Activated effector memory CD4-positive, alpha-beta T cell treated with Interleukin-2 at 50 U/mL for 16 hours (primary cell): ENCODE measurements around the gene ANKRD11.
"Not testable (repeated sequence)": the region's sequence is repeated elsewhere in the genome, so short reads cannot be mapped to it uniquely, and the experiment has no call there.

Experiments
- DNase-seq: peaks from one replicate; pipeline ENCODE4 v3.0.0-alpha.2; 2020

Gene ANKRD11

DNA sequence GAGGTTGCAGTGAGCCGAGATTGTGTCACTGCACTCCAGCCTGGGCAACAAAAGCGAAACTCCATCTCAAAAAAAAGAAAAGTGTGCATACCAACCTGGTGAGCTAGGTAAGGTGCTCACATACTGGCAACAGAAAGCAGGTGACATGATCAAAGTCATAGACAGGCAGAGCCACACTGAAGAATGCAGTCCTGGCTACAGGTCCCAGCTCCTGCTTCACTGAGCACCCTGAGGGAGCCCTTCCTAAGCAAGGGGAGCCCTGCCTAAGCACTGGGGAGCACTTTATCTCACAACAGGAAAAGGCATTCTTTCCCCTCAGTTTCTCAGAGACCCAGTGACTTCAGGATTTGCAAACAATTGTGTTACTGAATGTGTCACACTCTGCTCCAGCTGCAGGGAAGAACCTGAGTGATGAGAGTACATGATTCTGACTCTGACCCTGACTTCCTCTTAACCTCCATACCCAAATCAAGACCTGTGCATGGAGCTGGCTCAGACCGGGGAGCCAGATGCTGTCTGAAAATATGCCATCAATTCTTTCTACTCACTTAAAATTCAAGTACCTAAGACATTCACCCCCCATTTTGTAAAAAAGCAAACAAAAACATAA is 40.5 kb downstream of the ANKRD11 start:
- DNase-seq, result no peak

DNA sequence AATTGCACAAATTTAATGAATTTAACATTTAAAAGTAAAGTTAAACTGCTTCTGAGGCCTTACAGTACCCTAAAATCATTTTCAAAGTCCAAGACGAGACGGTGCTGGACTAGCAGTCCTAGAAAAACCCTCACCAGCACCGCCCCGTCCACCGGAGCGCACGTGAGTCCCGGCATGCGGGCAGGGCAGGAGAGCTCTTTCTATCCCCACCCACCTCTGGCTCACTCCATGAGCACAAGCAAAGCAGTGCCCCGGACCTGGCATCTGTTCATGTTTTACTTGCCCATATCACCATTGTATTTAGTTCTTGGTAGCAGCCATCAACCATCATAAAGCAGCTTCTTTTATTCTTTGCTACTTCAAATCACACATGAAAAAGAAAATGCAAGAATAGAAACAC is 41.7 kb downstream of the ANKRD11 start:
- DNase-seq, result no peak

DNA sequence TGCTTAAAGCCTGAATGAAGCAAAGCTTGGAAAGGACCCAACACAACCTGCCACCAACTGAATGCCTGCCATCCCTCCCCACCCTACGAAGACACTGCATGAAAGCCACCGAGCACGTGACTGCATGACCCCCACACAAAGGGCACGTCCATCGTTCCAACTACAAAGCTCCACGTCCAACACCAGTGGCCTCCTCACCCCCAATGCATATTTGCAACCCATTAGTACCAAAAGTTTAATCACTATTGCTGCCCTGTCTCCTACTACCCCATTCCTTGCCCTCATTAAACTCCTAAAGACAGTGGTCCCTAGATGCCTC is 43.4 kb downstream of the ANKRD11 start:
- no peak for DNase-seq

DNA sequence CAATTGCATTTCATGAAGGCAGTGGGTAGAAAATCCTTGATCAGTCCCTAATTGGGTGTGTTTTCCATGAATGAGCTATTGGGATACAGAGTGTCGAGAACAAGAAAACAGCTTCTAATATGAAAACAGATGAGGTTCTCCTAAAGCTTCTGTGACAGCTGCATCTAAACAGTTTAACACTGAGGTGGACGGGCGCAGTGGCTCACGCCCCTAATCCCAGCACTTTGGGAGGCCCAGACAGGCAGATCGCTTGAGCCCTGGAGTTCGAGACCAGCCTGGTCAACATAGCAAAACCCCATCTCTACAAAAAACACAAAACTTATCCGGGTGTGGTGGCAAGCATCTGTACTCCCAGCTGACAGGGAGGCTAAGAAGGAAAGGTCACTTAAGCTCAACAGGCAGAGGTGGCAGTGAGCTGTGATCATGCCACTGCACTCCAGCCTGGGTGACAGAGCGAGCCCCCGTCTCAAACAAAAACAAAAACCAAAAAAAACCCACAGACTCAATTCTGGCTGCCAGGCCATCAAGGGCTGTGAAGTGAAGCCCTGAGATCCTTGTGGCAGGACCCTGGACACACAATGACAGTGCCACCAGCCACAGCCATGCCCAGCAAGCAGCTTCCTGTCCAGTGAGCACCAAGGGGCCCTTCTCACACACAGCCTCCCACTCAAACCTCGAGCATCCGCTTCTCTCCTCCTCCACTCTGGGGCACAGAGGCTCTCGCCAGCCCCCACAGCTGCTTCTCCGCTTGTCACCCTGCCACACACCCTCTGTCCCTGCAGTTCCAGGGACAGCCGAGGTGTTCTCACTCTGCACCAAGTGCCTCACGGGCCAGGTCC is 44.0 kb downstream of the ANKRD11 start:
- DNase-seq, result no peak

DNA sequence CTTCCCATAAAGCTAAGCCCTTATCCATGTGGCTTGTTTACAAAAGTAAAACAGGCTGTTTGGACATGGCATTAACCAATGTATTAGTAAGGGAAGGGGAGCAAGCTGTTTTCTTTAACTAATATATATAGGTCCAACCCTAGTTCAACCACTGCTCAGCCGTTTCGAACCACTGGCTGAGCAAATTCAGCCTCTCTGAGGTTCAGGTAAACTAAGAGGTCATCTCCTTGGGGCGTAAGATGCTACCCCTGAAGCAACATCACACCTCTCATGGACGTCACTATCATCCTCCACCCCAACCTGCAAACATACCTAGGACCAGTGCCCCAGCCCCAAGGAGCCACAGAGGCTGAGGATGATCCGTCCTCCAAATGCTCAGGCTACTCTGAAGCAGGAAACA is 45.2 kb downstream of the ANKRD11 start:
- no peak for DNase-seq

DNA sequence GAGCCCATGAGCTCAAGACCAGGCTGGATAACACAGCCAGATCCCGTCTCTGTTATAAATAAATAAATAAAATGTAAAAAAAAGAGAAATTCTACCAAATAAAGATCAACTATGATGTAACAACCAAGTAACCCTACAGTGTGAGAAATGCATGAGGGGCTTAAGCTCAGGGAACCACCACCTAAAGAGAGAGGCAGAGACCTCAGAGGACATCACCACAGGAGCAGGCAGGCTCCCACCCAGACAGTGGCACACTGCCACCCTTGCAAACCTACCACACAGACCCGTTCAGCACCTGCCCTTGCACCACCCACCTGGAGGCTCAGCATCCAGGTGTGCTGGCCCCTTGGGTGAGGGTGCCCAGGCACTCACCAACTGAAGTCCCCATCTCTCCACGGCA is 45.6 kb downstream of the ANKRD11 start:
- DNase-seq, result no peak

DNA sequence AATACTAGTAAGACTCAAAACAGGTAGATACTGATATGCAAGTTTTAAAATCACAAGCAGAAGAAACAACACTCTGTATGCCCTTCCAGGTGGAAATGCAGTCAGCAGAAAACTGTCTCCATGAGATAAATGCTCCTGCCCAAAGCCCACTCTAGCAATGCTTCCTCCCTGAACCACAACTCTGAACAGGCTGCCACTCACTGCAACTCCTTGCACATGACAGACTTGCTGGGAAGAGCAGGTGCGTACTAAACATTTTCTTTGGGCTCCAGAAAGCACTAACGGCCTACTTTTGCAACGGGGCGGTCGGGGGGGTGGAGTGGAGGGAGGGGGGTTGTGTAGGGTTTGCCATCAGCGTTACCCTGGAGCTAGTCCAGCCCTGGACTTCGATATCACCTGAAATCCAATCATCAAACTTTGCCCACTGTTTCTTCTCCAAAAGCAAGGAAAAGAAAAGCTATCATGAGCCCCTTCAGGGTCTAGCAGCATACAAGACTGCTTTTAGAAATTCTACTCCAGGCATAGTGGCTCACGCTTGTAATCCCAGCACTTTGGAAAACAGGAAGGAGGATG is 46.1 kb downstream of the ANKRD11 start:
- no peak for DNase-seq

DNA sequence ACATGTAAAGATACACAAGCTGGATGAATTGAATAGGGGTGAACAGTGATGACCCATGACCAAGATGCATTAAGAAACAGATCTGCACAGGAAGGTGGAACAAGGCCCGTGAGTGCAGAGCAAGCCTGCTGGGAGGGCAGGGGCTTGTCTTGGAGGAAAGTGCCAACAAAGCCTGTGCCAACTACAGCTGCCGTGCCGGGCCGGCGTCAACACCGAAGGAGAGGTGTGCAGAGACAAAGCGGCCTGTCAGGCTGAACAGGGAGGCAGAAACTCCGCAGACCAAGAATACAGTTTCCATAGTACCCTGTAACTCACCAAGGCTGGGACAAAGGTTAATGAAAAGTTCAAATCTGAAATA is 46.7 kb downstream of the ANKRD11 start:
- no peak for DNase-seq

DNA sequence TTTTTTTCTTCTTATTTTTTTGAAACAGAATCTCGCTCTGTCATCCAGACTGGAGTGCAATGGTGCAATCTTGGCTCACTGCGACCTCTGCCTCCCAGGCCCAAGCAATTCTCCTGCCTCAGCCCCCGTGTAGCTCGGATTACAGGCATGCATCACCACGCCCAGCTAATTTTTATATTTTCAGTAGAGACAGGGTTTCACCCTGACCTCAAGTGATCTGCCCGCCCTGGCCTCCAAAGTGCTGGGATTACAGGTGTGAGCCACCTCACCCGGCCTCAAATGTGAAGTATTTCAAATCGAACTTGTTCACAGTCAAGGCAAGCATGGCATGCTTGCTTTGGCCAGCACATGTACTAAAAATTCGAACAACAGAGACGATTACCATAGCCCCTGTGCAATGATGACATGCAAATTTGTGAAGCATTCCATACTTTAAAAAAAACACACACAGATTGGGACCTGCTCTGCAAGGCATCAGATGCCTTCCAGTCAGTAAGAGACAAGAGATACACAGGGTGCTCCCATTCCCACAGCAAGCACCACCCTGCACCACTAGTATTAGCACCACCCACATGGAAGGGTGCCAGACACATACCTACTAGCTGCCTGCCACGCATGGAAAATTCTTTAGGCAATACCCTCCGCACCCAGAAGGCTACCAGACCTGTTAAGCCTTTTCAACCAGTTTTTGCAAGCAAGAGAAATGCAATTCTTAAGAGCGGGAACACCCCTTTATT is 47.2 kb downstream of the ANKRD11 start:
- no peak for DNase-seq

DNA sequence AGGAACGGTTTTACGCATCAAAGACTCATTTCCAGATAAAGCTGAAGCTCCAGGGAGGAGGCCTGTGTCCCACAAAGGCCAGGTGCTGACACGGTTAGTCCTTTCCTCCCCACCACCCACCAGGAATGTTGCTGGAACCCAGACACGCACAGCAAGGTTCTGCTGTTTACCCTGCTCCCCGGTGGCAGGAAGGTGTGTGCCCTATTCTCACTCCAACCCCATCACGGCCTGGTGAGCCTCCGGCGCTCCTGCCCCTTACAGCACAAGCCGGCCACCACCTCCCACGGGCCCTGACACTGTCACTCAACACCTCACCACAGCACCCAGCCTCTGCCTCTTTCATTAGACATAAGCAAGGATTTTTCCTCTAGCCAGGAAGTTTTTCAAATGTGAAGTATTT is 47.8 kb downstream of the ANKRD11 start:
- DNase-seq, result no peak

DNA sequence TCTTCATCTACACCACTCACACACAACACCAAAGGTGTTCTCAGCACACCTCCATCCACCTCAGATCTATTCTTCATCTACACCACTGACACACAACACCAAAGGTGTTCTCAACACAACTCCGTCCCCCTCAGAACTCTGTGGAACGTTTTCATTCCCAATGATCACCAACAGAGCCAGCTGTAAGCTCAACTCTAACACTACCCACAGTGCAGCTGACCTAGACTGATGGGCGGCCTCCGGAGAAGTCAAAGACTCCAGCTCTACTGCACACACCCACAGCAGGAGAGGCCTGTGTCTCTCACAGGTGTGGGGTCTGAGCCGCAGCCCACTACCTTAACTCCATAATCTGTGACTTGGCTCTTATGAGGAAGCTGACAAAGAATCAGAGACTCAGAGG is 50.7 kb downstream of the ANKRD11 start:
- DNase-seq, result no peak

DNA sequence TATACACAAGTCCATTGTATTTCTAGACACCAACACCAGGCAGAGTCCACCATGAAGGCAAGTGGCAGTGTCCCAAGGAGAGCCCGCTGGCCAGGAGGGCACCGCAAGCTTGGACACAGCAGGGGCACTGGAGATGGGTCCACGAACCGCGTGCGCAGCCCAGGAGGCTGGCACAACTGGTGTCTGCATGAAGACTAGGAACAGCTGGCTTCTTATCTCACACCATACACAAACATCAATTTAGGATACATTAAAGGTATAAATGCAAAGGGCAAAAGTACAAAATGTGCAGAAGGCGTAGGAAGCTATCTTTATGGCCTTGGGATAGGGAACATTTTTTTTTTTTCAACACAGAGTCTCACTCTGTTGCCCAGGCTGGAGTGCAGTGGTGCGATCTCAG is 52.4 kb downstream of the ANKRD11 start:
- no peak for DNase-seq

DNA sequence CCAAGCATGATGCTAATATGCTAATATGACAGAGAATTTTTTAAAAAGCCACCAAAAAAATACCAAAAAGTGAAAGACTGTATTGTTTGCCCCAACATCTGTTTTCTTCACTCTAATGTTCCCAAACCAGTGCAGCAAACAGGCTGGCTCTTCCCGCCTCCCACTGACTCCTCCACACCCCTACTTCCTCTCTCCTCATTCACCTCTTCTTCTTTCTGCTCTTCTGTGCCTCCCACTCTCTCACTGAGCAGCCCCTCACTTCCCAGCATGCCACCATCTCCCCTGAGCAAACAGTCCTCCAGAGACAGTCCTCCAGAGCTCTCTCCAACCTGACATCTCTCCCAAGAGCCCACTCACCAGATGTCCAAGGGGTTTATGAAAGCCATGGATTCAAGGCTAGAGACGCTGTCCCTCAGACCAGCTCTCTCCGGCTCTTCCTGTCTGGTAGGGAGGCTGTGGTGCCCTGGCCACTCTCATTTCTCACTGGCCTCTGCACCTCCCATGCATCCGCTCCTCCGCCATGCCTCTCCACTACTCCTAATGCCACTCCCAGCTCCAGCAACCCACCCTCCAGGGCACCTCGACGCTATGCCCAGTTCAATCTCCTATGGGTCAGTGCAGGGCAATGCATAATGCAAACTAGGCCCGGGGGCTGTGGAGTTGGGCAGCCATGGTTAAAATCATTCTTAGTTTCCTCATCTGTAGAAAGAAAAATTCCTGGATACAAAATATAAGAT is 52.9 kb downstream of the ANKRD11 start:
- no peak for DNase-seq

DNA sequence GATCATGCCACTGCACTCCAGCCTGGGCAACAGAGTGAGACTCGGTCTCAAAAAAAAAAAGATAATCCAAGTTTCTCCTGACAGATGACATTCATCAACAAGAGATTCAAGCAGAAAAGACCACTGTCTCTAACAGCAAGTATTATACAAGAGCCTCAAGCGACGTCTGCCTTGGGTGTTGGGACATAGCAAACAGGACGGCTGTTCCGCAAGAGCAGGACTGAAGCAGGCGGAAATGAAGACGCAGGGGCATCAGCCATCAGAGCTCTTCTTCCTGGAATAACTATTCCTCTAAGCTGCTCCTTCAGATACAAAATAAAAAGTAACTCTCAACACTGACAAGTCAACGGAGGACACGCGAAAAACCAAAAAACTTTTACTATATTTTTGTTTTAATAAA is 54.0 kb downstream of the ANKRD11 start:
- DNase-seq, result no peak

DNA sequence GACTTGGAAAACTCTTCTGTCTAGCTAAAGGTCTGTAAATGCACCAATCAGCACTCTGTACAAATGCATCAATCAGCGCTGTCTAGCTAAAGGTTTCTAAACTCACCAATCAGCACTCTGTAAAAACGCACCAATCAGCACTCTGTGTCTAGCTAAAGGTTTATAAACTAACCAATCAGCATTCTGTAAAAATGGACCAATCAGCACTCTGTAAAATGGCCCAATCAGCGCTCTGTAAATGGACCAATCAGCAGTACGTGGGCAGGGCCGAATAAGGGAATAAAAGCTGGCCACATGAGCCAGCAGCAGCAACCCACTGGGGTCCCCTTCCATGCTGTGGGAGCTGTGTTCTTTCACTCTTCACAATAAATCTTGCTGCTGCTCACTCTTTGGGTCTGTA is 55.3 kb downstream of the ANKRD11 start:
- DNase-seq, result not testable (repeated sequence)

DNA sequence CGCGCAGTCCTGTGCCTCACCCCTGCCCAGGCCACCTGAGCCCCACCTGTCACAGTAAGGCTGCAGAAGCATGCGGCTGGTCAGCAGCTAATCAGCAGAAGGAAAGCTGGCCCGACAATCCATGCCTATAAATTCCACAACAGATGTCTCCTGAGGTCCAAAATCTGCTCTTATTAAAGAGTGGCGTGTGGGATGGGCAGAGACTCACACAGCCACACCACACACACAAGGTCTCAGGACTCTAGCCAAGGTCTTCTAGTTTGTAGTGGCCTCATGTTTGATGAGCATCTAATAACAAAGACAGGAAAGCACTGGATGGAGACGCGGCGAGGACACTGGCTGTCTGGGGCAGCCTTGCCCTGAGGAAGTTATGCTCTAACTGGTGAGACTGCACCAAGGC is 55.9 kb downstream of the ANKRD11 start:
- DNase-seq, result no peak

DNA sequence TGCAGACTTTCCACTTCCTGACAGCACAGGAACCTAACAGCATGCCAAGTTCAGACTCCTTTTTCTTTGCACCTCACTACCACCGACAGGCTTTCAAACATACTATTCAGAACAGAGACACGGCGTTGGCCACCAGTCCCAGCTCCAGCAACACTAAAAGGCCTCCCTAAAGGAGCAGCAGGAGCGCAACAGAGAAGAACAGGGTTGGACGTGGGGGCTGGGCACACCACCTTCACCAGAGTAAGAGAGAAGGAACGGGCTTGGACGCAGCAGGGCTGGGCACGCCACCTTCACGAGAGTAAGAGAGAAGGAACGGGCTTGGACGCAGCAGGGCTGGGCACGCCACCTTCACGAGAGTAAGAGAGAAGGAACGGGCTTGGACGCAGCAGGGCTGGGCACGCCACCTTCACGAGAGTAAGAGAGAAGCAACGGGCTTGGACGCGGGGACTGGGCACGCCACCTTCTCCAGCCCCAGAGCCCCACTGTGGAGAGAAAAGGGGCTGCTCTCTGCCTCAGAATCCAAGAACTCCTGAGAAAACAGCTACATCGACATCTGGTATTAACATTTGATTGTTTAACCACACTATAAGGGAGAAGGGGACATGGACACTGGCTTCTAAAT is 56.9 kb downstream of the ANKRD11 start:
- DNase-seq, result not testable (repeated sequence)

DNA sequence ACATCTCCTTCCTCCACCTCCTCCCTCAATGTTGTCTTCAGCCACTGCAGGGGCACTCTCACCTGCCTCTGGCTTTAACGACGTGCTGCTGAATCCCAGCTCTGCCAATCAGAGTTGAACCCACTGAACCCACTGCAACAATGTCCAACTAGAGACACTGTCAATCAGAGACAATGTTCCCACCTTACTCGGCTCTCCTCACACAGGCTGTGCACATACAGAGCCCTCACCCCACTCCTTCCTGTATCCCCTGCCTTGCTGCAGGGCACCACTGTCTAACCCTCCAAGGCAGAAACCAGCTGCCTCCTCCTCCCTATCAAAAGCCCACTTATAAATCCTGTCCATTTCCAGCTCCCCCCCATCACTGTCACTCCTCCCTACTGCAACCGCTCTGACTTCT is 58.7 kb downstream of the ANKRD11 start:
- no peak for DNase-seq

DNA sequence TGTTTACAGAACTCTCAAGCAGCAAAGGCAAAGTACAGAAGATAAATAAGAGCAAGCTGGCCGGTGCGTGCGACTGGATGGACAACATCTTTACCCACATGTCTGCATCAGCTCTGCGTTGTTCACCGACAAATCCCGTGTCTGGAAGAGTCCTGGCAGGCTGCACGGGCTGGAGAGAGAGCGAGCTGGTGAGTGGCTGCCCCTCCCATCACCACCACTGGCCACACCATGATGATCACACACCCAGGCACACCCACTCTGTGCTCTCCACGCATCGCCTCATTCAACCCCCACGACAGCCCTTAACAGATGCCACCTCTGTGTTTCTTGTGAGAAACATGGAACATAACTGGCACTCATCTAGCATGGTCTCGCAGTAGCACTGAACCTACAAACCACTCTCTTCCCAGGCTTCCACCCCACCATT is 59.2 kb downstream of the ANKRD11 start:
- no peak for DNase-seq

DNA sequence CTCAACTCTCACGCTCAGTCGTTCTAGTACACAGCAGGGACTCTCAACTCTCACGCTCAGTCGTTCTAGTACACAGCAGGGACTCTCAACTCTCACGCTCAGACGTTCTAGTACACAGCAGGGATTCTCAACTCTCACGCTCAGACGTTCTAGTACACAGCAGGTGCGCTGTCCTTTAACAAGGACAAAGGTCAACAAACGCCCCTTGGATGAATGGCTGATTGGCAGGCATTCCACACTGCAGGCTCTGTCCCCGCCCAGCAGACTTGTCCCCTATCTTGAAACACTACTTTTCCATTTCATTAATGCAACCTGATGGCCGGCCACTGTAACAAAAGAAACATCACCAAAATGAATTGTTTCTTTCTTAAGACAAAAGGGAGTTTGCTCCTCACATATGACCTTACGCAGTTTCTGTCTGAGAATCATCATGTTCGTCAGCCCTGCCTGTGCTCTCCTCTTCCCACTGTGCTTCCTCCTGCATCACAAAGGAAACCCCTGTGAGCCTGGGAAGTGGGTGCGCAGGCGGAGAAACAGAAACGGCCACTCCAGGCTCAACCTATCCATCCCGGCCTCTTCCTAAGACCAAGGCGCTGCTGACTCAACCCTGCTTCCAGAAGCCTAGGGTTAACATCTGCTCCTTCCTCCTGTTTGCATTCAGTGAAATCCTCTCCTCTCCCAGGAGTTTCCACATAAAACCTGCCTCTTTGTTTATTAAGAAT is 59.8 kb downstream of the ANKRD11 start:
- no peak for DNase-seq

DNA sequence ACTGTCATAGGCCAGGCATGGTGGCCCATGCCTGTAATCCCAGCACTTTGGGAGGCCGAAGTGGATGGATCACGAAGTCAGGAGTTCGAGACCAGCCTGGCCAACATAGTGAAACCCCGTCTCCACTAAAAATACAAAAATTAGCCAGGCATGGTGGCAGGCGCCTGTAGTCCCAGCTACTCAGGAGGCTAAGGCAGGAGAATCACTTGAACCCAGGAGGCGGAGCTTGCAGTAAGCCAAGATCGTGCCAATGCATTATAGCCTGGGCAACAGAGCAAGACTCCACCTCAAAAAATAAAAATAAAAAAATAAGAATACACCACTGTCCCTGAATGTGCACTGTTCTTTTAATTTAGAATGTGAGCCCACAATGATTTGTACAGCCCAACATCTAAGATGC is 61.8 kb downstream of the ANKRD11 start:
- DNase-seq, result not testable (repeated sequence)
